SK-N-SH (cell line): ENCODE data around the gene OGDH. TPM values are rescaled to one million over a fixed set of nuclear protein-coding genes. Genes with fewer than 3 reads are reported as not detected.

Experiments
- CTCF ChIA-PET: fragments of 300-600, 350-600 bp; formaldehyde crosslinking; extraction: SDS; loops from one replicate; lab custom pipeline; 2021; lab: Yijun Ruan, JAX
- POLR2A ChIA-PET: fragments of 350-600 bp; sonication (Branson Sonifier 250); formaldehyde crosslinking; extraction: SDS; loops from one replicate; lab custom pipeline; 2020; ENCODE audit warnings: antibody characterized with exemption, inconsistent platforms; lab: Yijun Ruan, JAX
- DNase-seq: peaks from one replicate; pipeline ENCODE4 v3.0.0; 2012
- H2AFZ ChIP-seq: fragments of 200-600 bp; sonication (generic); 2 replicates; pipeline ENCODE4 v1.8.1; 2016; ENCODE audit warnings: antibody characterized with exemption, mild to moderate bottlenecking, low read depth
- H3F3A ChIP-seq: fragments of 200-600 bp; sonication (generic); replicated peaks from 2 replicates; pipeline ENCODE3; 2016; ENCODE audit warnings: antibody characterized with exemption, mild to moderate bottlenecking; ENCODE audit not compliant: insufficient read depth
- H3K27ac ChIP-seq, 2 experiments: fragments of 200-500 bp in 1 of 2; fragments of 200-600 bp in 1 of 2; sonication (Bioruptor generic) in 1 of 2; sonication (generic), shearing (Covaris generic) in 1 of 2; 2 replicates each; pipeline versions ENCODE4 v1.5.1 to v1.6.1; 2014 to 2016; ENCODE audit warnings: low read depth in 2 of 2, inconsistent platforms in 1 of 2, low read length in 1 of 2, mild to moderate bottlenecking in 1 of 2, mixed read lengths in 1 of 2
- H3K27me3 ChIP-seq: fragments of 200-600 bp; sonication (generic), shearing (Covaris generic); 2 replicates; pipeline ENCODE4 v1.6.1; 2016; ENCODE audit warnings: mixed run types; ENCODE audit not compliant: insufficient read depth
- H3K36me3 ChIP-seq, 2 experiments: fragments of 200-500 bp in 1 of 2; fragments of 200-600 bp in 1 of 2; sonication (Bioruptor generic) in 1 of 2; sonication (generic) in 1 of 2; replicated peaks in 1 of 2; 2 replicates each; pipeline versions ENCODE3 to v1.5.1; 2014 to 2016; ENCODE audit warnings: low read length in 1 of 2, mild to moderate bottlenecking in 1 of 2; ENCODE audit not compliant: insufficient read depth in 2 of 2, control insufficient read depth in 1 of 2
- H3K4me1 ChIP-seq, 2 experiments: fragments of 200-500 bp in 1 of 2; fragments of 200-600 bp in 1 of 2; sonication (Bioruptor generic) in 1 of 2; sonication (generic), shearing (Covaris generic) in 1 of 2; 2 replicates each; pipeline versions ENCODE4 v1.5.1 to v1.6.1; 2014 to 2016; ENCODE audit warnings: low read depth in 1 of 2, low read length in 1 of 2, mixed run types in 1 of 2; ENCODE audit not compliant: insufficient read depth in 2 of 2, control insufficient read depth in 1 of 2
- H3K4me2 ChIP-seq: fragments of 200-600 bp; sonication (generic), shearing (Covaris generic); 2 replicates; pipeline ENCODE4 v1.6.1; 2017; ENCODE audit warnings: mixed run types
- H3K4me3 ChIP-seq, 2 experiments: fragments of 200-500 bp in 1 of 2; fragments of 200-600 bp in 1 of 2; sonication (Bioruptor generic) in 1 of 2; sonication (generic), shearing (Covaris generic) in 1 of 2; 2 replicates each; pipeline versions ENCODE4 v1.5.1 to v1.8.1; 2014 to 2016; ENCODE audit warnings: low read depth in 2 of 2, inconsistent platforms in 1 of 2, low read length in 1 of 2, mild to moderate bottlenecking in 1 of 2, mixed read lengths in 1 of 2, moderate library complexity in 1 of 2
- H3K79me2 ChIP-seq: fragments of 200-600 bp; sonication (generic); 2 replicates; pipeline ENCODE4 v1.8.1; 2017; ENCODE audit warnings: mild to moderate bottlenecking; ENCODE audit not compliant: insufficient read depth
- H3K9ac ChIP-seq: fragments of 200-600 bp; sonication (generic); 2 replicates; pipeline ENCODE4 v1.6.1; 2017; ENCODE audit warnings: mixed run types
- H3K9me2 ChIP-seq: fragments of 200-600 bp; sonication (generic); 2 replicates; pipeline ENCODE4 v1.6.1; 2017; ENCODE audit warnings: mixed run types
- H3K9me3 ChIP-seq: fragments of 200-600 bp; sonication (generic); 2 replicates; pipeline ENCODE4 v1.6.1; 2017; ENCODE audit warnings: mixed run types, mild to moderate bottlenecking, moderate library complexity
- H4K20me1 ChIP-seq: fragments of 200-600 bp; sonication (generic); 2 replicates; pipeline ENCODE4 v1.6.1; 2017; ENCODE audit warnings: mild to moderate bottlenecking, mixed run types; ENCODE audit not compliant: insufficient read depth
- CHD2 ChIP-seq: fragments of 150-350 bp; IDR thresholded peaks from 2 replicates; pipeline ENCODE4 v1.6.1; 2018; ENCODE audit warnings: low read length; ENCODE audit not compliant: partially characterized antibody
- CTCF ChIP-seq: fragments of 200-600 bp; sonication (generic); IDR thresholded peaks from 2 replicates; pipeline ENCODE4 v1.6.1; 2017; ENCODE audit warnings: antibody characterized with exemption, mild to moderate bottlenecking, moderate library complexity
- ELF1 ChIP-seq: IDR thresholded peaks from 2 replicates; pipeline ENCODE4 v1.4.0; 2012
- EZH2phosphoT487 ChIP-seq: fragments of 200-600 bp; sonication (generic); IDR thresholded peaks from 2 replicates; pipeline ENCODE4 v1.6.1; 2017; ENCODE audit warnings: low read depth, mixed run types, mild to moderate bottlenecking, antibody characterized with exemption, moderate library complexity, borderline replicate concordance
- FOSL2 ChIP-seq: IDR thresholded peaks from 2 replicates; pipeline ENCODE4 v1.4.0; 2012; ENCODE audit warnings: low read depth, mild to moderate bottlenecking, moderate library complexity, borderline replicate concordance
- FOXJ3 ChIP-seq: sonication (generic); formaldehyde crosslinking; IDR thresholded peaks from 2 replicates; pipeline ENCODE4 v1.5.1; 2020; ENCODE audit warnings: mild to moderate bottlenecking, missing genetic modification reagents
- FOXM1 ChIP-seq: IDR thresholded peaks from 2 replicates; pipeline ENCODE4 v1.4.0; 2012; ENCODE audit warnings: low read depth, mild to moderate bottlenecking
- GABPA ChIP-seq: IDR thresholded peaks from 2 replicates; pipeline ENCODE4 v1.4.0; 2012; ENCODE audit warnings: low read depth, mild to moderate bottlenecking
- JUND ChIP-seq: IDR thresholded peaks from 2 replicates; pipeline ENCODE4 v1.4.0; 2012
- MAX ChIP-seq: IDR thresholded peaks from 2 replicates; pipeline ENCODE4 v1.4.0; 2012; ENCODE audit warnings: low read depth
- MEF2A ChIP-seq: IDR thresholded peaks from 2 replicates; pipeline ENCODE4 v1.4.0; 2012; ENCODE audit warnings: low read depth, borderline replicate concordance
- NFIC ChIP-seq: IDR thresholded peaks from 2 replicates; pipeline ENCODE4 v1.4.0; 2012; ENCODE audit warnings: borderline replicate concordance
- NRF1 ChIP-seq: IDR thresholded peaks from 2 replicates; pipeline ENCODE4 v1.6.1; 2012; ENCODE audit warnings: low read depth, mild to moderate bottlenecking, low read length
- PBX3 ChIP-seq: IDR thresholded peaks from 2 replicates; pipeline ENCODE4; 2012
- RCOR1 ChIP-seq: fragments of 150-350 bp; IDR thresholded peaks from 2 replicates; pipeline ENCODE4 v1.6.1; 2017; ENCODE audit warnings: antibody characterized with exemption, low read length
- RXRA ChIP-seq: IDR thresholded peaks from 2 replicates; pipeline ENCODE4 v1.4.0; 2012; ENCODE audit warnings: low read depth, mild to moderate bottlenecking, borderline replicate concordance
- SIN3A ChIP-seq: IDR thresholded peaks from 2 replicates; pipeline ENCODE4 v1.6.1; 2012; ENCODE audit warnings: low read depth, mild to moderate bottlenecking, low read length, moderate library complexity, borderline replicate concordance
- SMC3 ChIP-seq: IDR thresholded peaks from 2 replicates; pipeline ENCODE4 v1.6.1; 2012; ENCODE audit warnings: low read depth, low read length, improper control_type of control experiment
- TAF1 ChIP-seq: IDR thresholded peaks from 2 replicates; pipeline ENCODE4 v1.6.1; 2012; ENCODE audit warnings: low read depth, mild to moderate bottlenecking, low read length, moderate library complexity, borderline replicate concordance
- TCF12 ChIP-seq: IDR thresholded peaks from 2 replicates; pipeline ENCODE4 v1.4.0; 2012
- TEAD4 ChIP-seq: IDR thresholded peaks from 2 replicates; pipeline ENCODE4 v1.4.0; 2012; ENCODE audit warnings: mild to moderate bottlenecking, borderline replicate concordance; ENCODE audit not compliant: insufficient read depth
- USF1 ChIP-seq: IDR thresholded peaks from 2 replicates; pipeline ENCODE4 v1.4.0; 2012; ENCODE audit warnings: low read depth, borderline replicate concordance
- USF2 ChIP-seq: fragments of 150-350 bp; IDR thresholded peaks from 2 replicates; pipeline ENCODE4 v1.6.1; 2017; ENCODE audit warnings: antibody characterized with exemption, low read length, low read depth, borderline replicate concordance
- YY1 ChIP-seq: IDR thresholded peaks from 2 replicates; pipeline ENCODE4 v1.4.0; 2012; ENCODE audit warnings: low read depth, mild to moderate bottlenecking
- WGBS: methylation state at CpG from one replicate; pipeline ENCODE4 v1.1.6; 2017; ENCODE audit warnings: low lambda C conversion rate; 5-methylcytosine and 5-hydroxymethylcytosine counted together
- polyA plus RNA-seq, 3 experiments: library from polyadenylated mRNA; depleted of rRNA; stranded (reverse); fragments of >200 nt; gene quantifications; 2 replicates each; pipeline ENCODE4 v1.2.3, GENCODE V29; 2012

The OGDH gene
- polyA plus RNA-seq, 1 of the 3 experiments (the other 2 are of a cell fraction) = 69.4 TPM

GRCh38 chr7:44667190-44667589 lies 60.8 kb downstream of the OGDH start:
- peaks cover 12 to 16% of the 10 kb centered on the region in 2 experiments for H3K36me3 ChIP-seq
- WGBS = 87% methylated on average over 3 of the region's 3 CpGs
- 0 out of 4 replicates have a peak, but pooled peaks cover 0 to 7% of the 10 kb centered on the region in 2 experiments for H3K4me1 ChIP-seq
- no peaks in the 10 kb centered on the region for H4K20me1 ChIP-seq
- no peak overlapping the region for H2AFZ ChIP-seq
- H3K9me2 ChIP-seq = no peaks in the 10 kb centered on the region
- H3K9me3 ChIP-seq = no peaks in the 10 kb centered on the region
- no peaks in the 10 kb centered on the region for H3K27me3 ChIP-seq
- H3K9ac ChIP-seq = no peak overlapping the region
- no peak overlapping the region for H3K27ac ChIP-seq
- ChIA-PET POLR2A (no interaction called here), CTCF (interaction anchor here (2.3 kb wide), 1 partner anchor 11 kb away, joined by 6 read pairs; no protein-coding TSS in a partner anchor)
- no peaks in the 10 kb centered on the region for H3K79me2 ChIP-seq
- TF ChIP-seq NFIC (no peak), JUND (no peak), PBX3 (no peak), MEF2A (no peak), SIN3A (no peak), TCF12 (no peak), FOSL2 (no peak), FOXJ3 (CRISPR knock-in tag) (no peak), EZH2phosphoT487 (no peak), YY1 (no peak), FOXM1 (no peak), SMC3 (no peak), RCOR1 (no peak), CTCF (no peak), MAX (no peak), TEAD4 (no peak)
- TF ChIP-seq, all 33 proteins: peak for 0
- Histone ChIP-seq H3K4me3 (no peak overlapping the region), H3F3A (peaks cover 4% of the 10 kb centered on the region), H3K4me2 (no peak overlapping the region)
- DNase-seq = no peak

- no peaks in the 10 kb centered on the region for H4K20me1 ChIP-seq
- no peaks in the 10 kb centered on the region for H3K4me1 ChIP-seq
- H3K9me2 ChIP-seq = no peaks in the 10 kb centered on the region
- H3K27me3 ChIP-seq = no peaks in the 10 kb centered on the region
- no peaks in the 10 kb centered on the region for H3K79me2 ChIP-seq
- H3K9ac ChIP-seq = no peak overlapping the region
- CTCF ChIA-PET = no interaction called here
- 100% methylated on average over 1 of the region's 1 CpG for WGBS
- POLR2A ChIA-PET = no interaction called here
- no peak overlapping the region for H2AFZ ChIP-seq
- peaks cover 27 to 28% of the 10 kb centered on the region in 2 experiments for H3K36me3 ChIP-seq
- DNase-seq = no peak
- H3K9me3 ChIP-seq = no peaks in the 10 kb centered on the region
- H3F3A ChIP-seq = no peaks in the 10 kb centered on the region
- H3K27ac ChIP-seq = no peak overlapping the region
- no peak overlapping the region for H3K4me3 ChIP-seq
- H3K4me2 ChIP-seq = no peak overlapping the region
- no peak for TF ChIP-seq CHD2
- TF ChIP-seq GABPA = no peak
- no peak for TF ChIP-seq RXRA
- TF ChIP-seq USF1 = no peak
- no peak for TF ChIP-seq USF2
- no peak for TF ChIP-seq NRF1
- no peak for TF ChIP-seq CTCF
- no peak for TF ChIP-seq NFIC
- TF ChIP-seq RCOR1 = no peak
- TF ChIP-seq ELF1 = no peak
- no peak for TF ChIP-seq TAF1
- no peak for TF ChIP-seq SIN3A
- TF ChIP-seq MEF2A = no peak
These were observed 64.6 kb downstream of the OGDH start for GRCh38 chr7:44671069-44671468.
